AG10803 (cell line): Measurements from ENCODE around the gene ECE2.

ENCODE experiments used
- DNase-seq: peaks from one replicate; pipeline ENCODE4 v3.0.0; 2010; ENCODE audit warnings: low read depth
- H3K4me3 ChIP-seq: 2 replicates; pipeline ENCODE4 v1.5.1; 2011; ENCODE audit warnings: mild to moderate bottlenecking, low read length, control low read depth
- CTCF ChIP-seq: conservative IDR thresholded peaks from 2 replicates; pipeline ENCODE4 v1.5.1; 2011; ENCODE audit warnings: mild to moderate bottlenecking, low read length, control low read depth, inconsistent platforms

The ECE2 gene

GRCh38 chr3:184236636-184237035 lies 39.2 kb upstream of the ECE2 start:
- DNase-seq: no peak
- H3K4me3 ChIP-seq: no peak overlapping the region

GRCh38 chr3:184237211-184237610 lies 38.6 kb upstream of the ECE2 start:
- TF ChIP-seq CTCF: no peak
- no peak for DNase-seq
- H3K4me3 ChIP-seq: no peak overlapping the region

More at GRCh38 chr3:184236636-184237035, 39.2 kb upstream of the ECE2 start:
- TF ChIP-seq CTCF: no peak

GRCh38 chr3:184237807-184238206 lies 38.0 kb upstream of the ECE2 start:
- no peak for DNase-seq
- no peak for TF ChIP-seq CTCF
- H3K4me3 ChIP-seq: no peak overlapping the region

GRCh38 chr3:184238246-184238818 lies 37.5 kb upstream of the ECE2 start:
- TF ChIP-seq CTCF: no peak
- no peak overlapping the region for H3K4me3 ChIP-seq
- DNase-seq: no peak

GRCh38 chr3:184239221-184239620 lies 36.6 kb upstream of the ECE2 start:
- no peak overlapping the region for H3K4me3 ChIP-seq
- no peak for TF ChIP-seq CTCF
- DNase-seq: no peak

- no peak overlapping the region for H3K4me3 ChIP-seq
- TF ChIP-seq CTCF: no peak
- no peak for DNase-seq
Measured at GRCh38 chr3:184239708-184240107, 36.1 kb upstream of the ECE2 start.

- H3K4me3 ChIP-seq: no peak overlapping the region
- no peak for DNase-seq
- no peak for TF ChIP-seq CTCF
Measured at GRCh38 chr3:184240384-184241140, 35.3 kb upstream of the ECE2 start.
